Measurements from ENCODE around the gene SAMMSON.

DNA sequence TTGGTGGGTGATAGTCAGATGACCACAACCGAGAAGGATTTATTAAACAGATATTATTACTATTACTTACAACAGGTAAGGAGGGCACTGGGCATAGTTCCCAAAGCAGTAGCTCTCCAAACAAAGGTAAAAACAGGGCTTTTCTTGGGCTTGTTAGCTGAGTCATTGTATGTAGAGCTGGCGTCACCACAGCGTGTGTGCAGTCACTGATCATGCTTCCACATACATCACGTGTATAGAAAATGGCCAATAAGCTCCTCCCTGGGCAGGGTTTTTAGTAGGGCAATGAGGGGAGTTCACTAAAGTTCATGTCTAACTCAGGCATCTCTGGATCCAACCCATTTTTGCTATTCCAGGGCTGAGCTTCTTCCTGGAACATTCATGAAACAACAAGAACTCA is 5.8 kb upstream of the SAMMSON start:
- TF ChIP-seq, protein P1, sequence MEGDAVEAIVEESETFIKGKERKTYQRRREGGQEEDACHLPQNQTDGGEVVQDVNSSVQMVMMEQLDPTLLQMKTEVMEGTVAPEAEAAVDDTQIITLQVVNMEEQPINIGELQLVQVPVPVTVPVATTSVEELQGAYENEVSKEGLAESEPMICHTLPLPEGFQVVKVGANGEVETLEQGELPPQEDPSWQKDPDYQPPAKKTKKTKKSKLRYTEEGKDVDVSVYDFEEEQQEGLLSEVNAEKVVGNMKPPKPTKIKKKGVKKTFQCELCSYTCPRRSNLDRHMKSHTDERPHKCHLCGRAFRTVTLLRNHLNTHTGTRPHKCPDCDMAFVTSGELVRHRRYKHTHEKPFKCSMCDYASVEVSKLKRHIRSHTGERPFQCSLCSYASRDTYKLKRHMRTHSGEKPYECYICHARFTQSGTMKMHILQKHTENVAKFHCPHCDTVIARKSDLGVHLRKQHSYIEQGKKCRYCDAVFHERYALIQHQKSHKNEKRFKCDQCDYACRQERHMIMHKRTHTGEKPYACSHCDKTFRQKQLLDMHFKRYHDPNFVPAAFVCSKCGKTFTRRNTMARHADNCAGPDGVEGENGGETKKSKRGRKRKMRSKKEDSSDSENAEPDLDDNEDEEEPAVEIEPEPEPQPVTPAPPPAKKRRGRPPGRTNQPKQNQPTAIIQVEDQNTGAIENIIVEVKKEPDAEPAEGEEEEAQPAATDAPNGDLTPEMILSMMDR (IDR thresholded peaks at IDR 0.05), result no peak
- no peak for TF ChIP-seq POLR2A (IDR thresholded peaks at IDR 0.05)
